Non-pigmented ciliary epithelial cell (primary cell): ENCODE results near the gene ANKRD33B.
"Not testable (repeated sequence)": the region's sequence is repeated elsewhere in the genome, so short reads cannot be mapped to it uniquely, and the experiment has no call there.

ENCODE experiments used
- DNase-seq: peaks from one replicate; pipeline ENCODE4 v3.0.0-alpha.2; 2010; ENCODE audit warnings: low read depth

Gene ANKRD33B

DNA sequence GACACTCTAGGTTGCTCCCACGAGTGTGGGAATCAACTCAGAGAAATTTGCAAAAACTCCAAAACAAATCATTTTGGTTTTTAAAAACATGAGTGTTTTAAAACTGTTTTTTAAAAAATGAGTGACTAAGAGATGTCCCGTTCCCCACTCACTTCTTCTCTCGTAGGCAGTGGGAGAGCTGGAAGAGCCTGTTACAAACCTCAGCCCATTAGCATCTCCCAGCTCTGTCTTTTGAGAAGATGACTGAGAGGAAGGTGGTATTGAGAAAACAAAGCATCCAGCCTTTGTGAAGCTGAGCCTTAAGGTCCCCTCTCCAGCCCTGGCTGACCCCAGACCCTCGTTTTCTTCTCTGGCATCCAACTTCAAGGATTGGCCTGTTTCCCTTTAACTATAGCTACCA is 4.7 kb upstream of the ANKRD33B start:
- DNase-seq, result no peak

DNA sequence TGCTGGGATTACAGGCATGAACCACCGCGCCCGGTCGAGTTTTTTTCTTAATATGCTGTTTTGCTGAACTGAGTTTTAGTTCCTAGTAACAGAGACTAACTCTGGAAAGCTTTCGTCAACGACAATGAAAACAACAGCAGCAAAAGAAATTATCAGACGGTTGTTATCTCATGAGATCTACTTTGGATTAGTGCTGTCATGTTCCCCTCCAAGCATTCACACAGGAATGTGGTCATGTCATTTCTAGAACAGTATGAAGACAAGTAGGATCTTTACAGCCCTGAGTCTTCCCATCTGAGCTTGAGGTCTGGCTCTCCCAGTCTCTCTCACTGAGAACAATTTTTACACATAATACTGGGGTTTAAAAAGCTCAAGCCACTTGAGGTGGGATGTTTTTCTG is 4.0 kb upstream of the ANKRD33B start:
- DNase-seq, result no peak

DNA sequence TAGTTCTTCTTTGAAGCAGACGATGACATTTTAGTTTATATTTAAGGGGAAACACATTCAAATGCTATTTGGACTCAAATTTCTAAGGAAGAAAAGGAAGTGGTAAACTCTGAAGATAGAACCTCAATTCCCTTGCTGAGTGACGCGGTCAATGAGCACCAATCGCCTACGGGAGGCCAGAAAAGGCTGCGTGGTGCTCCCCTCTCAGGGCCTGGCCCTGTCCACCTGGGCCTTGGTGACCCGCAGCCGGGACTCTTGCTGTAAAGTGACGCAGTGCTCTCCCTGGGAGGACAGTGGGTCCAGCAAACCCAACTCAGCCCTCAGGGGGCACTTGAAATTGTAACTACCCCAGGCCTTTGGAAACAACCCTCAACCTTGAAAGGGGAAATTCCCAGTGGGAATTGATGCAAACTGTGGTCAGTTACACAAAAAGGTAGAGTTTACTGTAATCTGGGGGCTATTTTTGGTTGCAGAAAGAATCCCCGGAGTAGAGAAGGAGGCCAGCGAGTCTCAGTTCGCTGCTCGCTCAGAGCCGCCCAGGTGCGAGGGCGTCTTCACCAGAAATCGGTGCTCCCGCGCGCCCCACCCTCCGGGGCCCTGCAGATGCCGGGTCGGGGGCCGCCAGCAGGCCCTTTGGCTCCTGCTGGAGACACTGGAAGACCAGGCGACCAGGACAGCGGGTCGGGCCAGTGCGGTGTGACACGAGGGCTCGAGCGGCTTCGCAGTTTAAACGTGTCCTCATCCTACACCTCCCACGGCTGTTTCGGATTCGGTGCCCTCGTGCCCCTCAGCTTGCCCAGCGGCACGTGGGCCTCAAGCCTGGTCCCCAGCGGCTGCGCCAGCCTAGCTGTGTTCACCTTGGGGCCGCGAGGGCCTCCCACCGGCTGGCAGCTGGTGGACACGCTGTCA is 1.4 kb upstream of the ANKRD33B start:
- DNase-seq, result no peak

DNA sequence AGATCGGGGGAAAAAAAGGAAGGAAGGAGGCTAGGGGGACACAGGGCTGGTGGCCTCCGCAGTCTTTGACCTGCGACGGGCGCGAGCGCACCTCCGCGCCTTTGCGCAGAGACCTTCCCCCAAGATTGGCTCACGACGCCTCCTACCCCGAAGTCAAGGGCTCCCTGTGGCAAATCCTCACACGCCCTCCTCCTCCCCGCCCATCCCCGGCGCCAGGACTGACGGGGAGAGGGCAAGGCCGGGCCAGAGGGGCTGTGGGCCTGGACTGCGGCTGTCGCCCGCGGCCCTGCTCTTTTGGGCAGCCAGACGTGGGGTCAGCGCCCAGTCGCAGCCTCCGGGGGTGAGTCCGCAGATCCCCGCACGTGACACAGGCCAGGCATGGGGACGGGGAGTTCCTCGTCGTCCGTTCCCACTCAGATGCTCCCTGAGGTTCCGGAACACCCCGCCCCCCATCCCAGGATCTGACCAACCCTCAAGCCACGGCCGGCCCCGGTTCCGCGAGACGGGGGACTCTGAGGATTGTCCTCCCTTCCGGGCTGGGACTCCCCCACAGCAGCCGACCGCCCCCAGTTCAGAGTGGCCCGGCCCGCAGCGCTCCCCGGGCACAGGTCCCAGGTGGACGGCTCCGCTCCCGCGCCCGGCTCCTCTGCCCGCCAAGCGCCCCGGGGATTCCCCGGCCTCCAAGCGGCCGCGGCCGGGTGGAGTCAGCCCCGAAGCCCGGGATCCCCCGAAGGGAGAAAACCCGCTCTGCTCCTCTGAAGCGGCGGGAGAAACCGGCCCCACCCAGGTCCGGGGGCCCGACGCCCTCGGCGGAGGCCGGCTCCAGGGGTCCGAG is 543 bp upstream of the ANKRD33B start:
- no peak for DNase-seq

DNA sequence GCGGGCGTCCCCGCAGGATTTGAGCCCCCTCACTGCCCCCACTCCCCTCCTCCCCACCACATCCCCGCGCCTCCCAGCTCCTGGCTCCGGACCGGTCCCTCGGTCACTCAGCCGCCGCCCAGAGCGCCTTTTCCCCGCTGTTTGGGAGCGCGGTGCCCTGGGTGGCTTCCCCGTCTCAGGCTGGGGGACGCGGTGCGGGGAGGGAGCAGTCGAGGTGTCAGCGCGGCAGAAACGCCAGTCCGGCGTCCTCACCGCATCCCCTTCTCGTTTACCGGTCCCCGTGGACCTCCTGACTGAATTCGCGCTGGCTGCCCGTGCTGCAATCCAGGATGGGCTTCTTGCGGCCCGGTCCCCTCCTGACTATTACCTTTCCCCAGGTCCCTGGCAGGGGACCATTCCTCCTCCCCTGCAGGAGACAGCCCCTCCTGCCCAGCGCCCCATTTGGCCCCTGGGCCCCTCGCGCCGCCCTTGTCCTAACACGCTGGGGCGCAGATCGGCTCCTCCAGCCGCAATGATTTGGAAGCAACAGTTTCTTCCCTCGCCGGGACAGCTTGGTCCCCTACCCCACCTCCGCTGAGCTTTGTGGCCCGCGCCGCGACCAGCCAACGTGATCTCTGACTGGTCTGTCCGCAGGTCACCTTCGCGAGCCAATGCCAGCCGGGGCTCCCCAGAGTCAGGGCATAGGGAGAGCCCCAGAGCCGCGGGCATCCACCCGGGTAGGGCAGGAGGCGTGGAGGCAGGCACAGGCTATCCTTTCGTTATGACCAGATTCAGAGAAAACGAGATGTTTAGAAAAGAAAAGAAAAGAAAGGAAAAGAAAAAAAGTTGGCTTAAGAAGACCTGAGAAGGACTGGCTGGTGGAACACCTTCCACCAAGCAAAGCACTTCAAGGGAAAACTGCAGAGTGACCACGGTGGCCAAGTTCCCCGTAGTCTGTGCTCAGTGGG is 1.2 kb downstream of the ANKRD33B start:
- DNase-seq, result no peak

DNA sequence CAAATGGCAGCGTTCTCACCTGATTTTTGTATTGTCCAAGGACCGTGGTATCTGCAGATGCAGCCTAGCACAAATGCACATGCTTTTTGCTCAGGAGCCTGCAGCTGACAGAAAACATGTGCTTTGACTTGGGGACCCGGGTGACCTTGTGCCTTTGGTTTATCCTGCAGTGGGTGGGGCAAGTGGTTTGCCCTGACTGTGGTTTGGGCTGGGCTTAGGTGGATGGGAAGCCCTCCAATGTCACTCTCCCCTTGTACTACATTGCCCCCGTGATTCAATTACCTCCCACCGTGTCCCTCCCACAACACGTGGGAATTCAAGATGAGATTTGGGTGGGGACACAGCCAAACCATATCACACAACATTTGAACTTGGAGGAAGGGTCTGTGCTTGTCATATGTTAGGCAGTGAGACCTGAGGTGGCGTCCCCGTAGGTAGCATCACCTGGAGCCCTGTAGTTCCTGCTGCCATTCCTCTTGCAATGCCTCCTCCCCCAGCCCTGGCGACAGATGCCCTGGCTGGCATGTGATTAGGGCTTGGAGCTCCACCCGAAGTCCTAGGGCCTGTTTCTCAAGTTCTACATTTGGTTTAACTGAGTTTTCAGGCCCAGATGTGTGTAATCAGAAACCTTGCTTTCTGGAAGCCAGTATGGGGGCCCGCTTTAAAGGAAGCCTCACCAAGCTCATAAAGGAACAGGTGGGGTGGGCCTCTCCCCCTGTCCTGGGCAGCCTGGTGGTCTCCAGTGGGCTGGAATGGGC is 2.1 kb downstream of the ANKRD33B start:
- no peak for DNase-seq

DNA sequence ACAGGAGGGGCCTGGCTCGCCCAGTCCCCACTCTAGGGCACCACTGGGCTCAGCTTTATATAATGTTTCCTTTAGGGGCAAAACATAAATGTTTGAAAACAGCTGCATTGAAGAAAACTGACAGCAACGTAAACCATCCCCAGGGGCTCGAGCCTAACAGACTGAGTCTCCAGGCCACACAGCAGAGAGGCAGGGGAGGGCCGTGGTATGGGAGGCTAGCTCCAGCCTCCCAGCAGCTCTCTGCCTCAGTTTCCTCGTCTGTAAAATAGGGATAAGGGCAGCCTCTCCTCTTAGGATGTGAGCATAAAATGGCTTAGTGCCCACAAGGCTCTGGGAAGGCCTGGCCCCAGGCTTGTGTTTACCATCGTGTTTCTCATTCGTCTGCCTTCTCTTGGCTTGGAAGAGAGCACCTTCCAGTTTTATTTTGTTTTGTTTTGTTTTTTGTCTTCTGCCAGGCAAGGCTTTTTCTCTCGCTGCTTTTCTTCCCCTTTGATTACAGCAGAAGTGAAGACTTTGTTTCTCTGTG is 2.7 kb downstream of the ANKRD33B start:
- no peak for DNase-seq

DNA sequence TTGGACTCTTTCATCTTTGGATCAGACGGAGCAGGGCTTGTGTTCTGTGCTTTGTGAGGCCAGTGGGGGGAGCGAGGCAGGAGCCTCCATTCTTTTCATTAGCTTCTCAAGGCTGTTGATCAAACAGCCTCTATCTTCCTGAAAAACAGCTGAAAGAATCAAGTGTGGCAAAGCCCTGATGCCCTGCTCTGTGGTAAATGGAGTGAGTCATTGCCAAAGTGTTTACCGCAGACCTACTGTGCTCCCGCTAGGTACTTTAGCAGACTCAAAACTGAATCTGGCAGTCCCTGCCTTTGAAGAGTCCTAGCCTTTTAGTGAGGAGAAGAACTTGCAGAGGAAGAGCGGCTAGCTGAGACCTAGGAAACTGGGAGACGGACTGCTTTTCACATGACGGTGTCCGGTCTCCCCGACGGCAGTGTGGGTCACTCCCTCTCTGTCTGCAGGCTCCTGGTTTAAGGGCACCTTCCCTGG is 3.3 kb downstream of the ANKRD33B start:
- no peak for DNase-seq

DNA sequence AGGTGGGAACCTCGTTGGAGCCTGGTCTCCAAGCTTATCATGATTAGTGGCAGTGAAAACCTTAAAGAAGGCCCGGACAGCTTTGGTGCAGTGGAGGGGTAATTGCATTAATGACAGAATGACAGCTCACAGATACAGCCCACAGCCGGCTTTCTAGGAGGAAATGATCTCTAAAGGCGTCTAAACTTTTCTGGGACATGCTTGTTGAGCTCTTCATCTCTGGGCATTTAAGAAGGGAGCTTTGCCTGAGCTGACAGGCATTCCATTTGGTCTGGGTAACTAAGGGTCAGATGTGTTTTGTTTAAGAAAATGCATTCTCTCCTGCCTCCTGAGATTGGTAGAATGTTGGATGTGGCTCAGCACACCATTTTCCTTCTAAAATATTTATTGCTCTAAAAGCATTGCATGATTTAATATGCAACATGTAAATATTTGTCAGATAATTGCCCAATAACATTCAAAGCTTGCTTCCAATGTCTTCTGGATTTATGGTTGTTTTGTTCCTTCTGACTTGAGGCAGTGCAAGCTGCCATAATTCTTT is 4.0 kb downstream of the ANKRD33B start:
- DNase-seq, result no peak

DNA sequence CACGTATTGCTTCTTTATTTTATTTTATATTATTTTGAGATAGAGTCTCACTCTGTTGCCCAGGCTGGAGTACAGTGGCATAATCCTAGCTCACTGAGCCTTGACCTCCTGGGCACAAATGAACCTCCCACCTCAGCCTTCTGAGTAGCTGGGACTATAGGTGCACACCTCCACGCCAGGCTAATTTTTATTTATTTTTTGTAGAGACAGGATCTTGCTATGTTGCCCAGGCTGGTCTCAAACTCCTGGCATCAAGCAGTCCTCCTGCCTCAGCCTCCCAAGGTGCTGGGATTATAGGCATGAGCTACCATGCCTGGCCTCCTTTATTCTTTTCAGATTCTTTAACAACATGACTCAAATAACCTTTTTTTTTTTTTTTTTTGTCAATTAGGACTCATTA is 6.7 kb downstream of the ANKRD33B start:
- not testable (repeated sequence) for DNase-seq

DNA sequence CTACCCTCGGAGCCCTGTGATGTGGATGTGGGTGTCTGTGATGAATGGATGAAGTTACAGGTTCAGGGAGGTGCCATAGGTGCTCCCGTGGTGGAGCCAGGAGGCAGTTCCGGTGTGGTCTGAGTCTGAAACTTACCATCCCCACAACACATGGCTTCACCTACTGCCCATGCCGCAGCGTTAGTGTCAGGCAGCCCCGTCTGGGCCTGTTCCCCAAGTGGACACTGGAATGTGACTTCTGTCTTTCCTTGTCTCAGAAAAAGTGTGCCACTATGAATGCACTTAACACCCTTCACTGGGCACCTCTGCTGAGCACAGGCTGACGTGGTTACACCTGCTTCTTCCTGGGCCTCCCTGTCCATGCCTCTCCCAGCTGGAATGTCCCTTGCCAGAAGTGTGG is 8.6 kb downstream of the ANKRD33B start:
- DNase-seq, result no peak

DNA sequence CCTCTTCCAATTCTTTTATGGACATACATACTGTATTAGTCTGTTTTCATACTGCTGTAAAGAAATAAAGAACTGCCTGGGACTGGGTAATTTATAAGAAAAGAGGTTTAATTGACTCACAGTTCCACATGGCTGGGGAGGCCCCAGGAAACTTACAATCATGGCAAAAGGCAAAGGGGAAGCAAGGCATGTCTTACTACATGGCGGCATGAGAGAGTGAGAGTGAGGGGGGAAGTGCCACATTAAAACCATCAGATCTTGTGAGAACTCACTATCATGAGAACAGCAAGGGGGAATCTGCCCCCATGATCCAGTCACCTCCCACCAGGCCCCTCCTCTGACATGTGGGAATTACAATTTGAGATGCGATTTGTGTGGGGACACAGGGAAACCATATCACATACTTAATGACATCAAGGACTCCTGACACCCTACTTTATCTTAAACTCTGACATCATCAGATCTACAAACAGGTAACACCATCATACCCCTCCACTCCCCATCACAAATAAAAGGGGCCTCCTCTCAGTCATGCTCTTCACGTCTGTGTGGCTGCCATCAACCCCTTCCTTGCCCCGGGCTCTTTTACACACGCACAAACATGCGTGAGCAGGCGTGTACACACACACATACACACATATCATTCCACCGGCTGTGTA is 9.7 kb downstream of the ANKRD33B start:
- DNase-seq, result no peak

DNA sequence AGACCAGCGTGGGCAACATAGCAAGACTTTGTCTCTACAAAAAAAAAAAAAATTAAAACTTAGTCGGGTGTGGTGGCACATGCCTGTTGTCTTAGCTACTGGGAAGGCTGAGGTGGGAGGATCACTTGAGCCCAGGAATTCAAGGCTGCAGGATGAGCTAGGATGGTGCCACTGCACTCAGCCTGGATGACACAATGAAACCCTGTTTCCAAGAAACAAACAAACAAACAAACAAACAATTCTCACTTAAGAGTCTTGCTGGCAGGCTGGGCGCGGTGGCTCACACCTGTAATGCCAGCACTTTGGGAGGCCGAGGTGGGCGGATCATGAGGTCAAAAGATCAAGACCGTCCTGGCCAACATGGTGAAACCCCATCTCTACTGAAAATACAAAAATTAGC is 11.0 kb downstream of the ANKRD33B start:
- DNase-seq, result not testable (repeated sequence)

DNA sequence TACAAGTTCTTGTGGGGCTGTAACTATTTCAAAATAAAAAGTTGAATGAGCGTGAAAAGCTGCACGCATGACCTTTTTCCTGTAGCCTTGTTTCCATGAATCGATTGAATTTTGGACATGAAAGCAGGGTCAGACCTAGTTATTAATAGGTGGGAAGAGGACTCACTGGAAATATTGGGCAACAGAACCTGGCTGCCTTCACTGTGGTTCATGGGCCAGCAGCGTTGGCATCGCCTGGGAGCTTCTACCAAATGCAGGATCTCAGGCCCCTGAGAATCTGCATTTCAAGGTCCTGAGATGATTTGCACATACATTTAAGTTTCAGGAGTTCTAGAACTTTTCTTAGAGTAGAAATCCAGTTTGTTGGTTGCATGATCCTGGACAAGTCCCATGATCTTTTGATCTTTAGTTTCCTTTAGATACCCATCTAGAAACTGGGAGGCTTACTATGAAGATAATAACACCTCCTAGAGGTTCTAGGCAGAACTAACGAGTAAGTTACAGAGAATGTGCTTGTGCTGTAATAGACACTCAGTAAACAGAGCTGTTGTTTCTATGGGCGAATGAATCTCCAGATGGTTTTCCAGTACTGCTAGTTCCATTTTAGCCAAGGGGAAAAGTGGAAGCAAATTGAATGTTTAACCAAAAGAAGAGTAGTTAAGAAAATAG is 12.4 kb downstream of the ANKRD33B start:
- no peak for DNase-seq

DNA sequence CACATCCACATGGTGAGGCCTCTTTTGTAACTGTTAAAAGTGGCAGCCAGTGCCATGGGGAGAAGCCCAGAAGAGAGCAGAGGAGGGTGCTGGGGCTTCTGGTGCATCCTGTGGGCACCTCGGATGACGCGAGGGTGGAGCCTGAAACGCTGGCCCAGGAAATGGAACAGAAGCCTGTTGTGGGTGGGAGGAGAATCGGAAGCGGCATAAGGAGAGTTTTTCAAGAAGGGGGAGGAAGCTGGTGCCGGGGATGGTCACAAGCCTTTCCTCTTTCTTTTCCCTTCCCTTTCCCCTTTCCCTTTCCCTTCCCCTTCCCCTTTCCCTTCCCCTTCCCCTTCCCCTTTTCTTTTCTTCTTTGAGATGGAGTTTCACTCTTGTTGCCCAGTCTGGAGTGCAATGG is 12.9 kb downstream of the ANKRD33B start:
- DNase-seq, result no peak

DNA sequence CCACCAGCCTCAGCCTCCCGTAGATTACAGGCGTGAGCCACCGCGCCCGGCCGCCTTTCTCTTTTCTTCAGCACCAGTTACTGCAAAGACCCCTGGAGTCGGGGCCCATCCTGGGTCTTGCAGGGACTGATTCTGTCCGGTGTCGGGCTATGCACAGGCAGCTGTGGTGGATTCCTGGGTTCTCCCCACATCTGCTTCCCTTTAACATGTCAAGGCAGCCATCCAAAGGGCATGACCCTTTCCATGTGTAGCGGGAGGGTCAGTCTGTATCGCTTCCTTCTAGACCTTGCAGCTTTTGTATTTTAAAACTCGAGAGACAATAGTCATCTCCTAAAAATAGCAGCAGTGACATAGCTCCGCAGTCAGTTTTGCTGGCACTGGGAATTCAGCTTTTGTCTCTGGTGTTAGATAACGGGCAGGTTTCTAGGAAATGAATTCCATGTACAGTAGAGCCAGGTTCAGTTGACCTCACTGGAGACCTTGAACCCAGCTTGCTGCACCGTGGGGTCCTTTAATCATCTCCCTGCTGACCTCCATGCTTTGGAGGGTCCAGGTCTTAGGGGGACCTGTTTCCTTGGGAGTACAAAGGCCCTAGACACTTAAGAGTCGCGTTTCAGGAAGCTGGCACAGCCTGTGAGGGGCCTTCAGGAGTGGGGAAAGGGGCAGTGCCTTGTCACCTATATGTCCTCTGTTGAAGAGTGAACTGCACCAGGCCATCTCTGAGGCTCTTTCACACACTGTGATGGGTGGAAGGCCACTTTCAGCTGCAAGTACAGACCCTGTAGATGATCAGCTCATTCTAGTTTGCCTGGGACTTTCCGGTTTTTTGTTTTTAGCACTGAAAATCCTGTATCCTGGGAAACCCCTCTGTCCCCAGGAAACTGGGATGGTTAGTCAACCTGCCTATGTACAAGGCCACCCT is 13.8 kb downstream of the ANKRD33B start:
- DNase-seq, result no peak

DNA sequence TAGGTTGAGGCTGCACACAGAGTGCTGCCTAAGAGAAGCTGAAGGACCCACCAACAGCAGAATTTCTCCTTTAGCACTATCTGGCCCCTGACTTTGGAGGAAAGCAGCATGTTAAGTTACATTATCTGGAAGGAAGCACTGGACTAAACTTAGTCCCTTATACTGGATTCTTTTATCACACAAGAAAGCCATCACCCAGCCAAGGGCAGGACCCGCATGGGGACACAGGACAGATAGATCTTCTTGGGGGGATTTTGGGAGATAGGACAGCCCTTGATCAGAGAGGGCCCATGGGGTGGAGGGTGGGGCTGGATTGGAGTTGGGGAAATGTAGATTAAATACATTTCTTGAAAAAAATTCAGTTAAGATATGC is 14.4 kb downstream of the ANKRD33B start:
- DNase-seq, result no peak

DNA sequence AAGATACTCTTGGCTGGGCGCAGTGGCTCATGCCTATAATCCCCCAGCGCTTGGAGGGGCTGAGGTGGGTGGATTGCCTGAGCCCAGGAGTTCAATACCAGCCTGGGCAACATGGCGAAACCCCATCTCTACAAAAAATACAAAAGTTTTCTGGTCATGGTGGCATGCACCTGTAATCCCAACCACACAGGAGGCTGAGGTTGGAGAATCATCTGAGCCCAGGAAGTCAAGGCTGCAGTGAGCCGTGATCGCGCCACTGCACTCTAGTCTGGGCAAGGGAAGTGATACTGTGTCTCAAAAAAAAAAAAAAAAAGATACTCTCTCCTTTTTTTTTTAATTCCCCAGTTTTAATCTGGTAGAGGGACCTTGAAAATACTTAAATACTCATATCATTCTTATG is 15.0 kb downstream of the ANKRD33B start:
- DNase-seq, result no peak
